Measurements from ENCODE around the gene SELENOI. TPM values are rescaled to one million over a fixed set of nuclear protein-coding genes. Genes with fewer than 3 reads are reported as not detected.
A peak's percentile ranks its signal among the peaks of the same experiment; 100 is the strongest.

The SELENOI gene
- total RNA-seq, 1 experiment from 2014 or later: 63.3 TPM

- no peaks in the 10 kb centered on the region for H3K4me1 ChIP-seq (ENCODE audit: control insufficient read depth in 1 of 2, insufficient read depth in 2 of 2, low read length in 2 of 2)
- H3K9me3 ChIP-seq (ENCODE audit: control insufficient read depth in 1 of 2, insufficient read depth in 1 of 2, low read depth in 1 of 2, low read length in 2 of 2): no peaks in the 10 kb centered on the region
- H3K27ac ChIP-seq (ENCODE audit: low read depth, low read length): no peak overlapping the region
- ChIA-PET CTCF (interaction anchor here (0.8 to 1.8 kb wide), 5 partner anchors 9 to 246 kb away, joined by 3 to 9 read pairs (median 5); no protein-coding TSS in a partner anchor), RAD21 (ENCODE audit: low non-redundant PET in 1 of 2, low total read pairs in 2 of 2, uncharacterized antibody in 2 of 2, unreplicated experiment in 2 of 2) (interaction anchor here in 1 of 2 experiments (1.3 kb wide), 1 partner anchor 151 kb away, joined by 5 read pairs; no protein-coding TSS in a partner anchor), POLR2A (interaction anchor here (1.5 kb wide), 1 partner anchor 29 kb away, joined by 7 read pairs; the partner anchor contains the start of gene SELENOI)
- no peak overlapping the region for H2AFZ ChIP-seq (ENCODE audit: low read depth, low read length, poor library complexity, severe bottlenecking)
- H3K27me3 ChIP-seq (ENCODE audit: insufficient read depth, low read length): peaks cover 3% of the 10 kb centered on the region; the same call in 1 of the 2 replicates
- no peaks in the 10 kb centered on the region for H4K20me1 ChIP-seq (ENCODE audit: insufficient read depth)
- ATAC-seq (peak; percentile 77), DNase-seq (ENCODE audit: low read depth, low spot score) (peak; percentile 15)
- no peak overlapping the region for H3K9ac ChIP-seq (ENCODE audit: low read length)
- intact Hi-C loops (cut with micrococcal nuclease): loop anchor here (1.0 kb wide), 1 partner anchor 153 kb away; no protein-coding TSS in a partner anchor
- H3K36me3 ChIP-seq (ENCODE audit: control insufficient read depth in 1 of 2, insufficient read depth in 2 of 2, low read length in 2 of 2): no peaks in the 10 kb centered on the region
- H3K4me2 ChIP-seq (ENCODE audit: low read length): no peak overlapping the region
- H3K9me2 ChIP-seq (ENCODE audit: insufficient read depth): no peaks in the 10 kb centered on the region
- TF ChIP-seq ZFX (IDR thresholded peaks at IDR 0.05) (no peak), CEBPB (IDR thresholded peaks at IDR 0.05; ENCODE audit: low read depth) (no peak), EZH2phosphoT487 (IDR thresholded peaks at IDR 0.05; ENCODE audit: borderline replicate concordance) (no peak), RAD21 (IDR thresholded peaks at IDR 0.05; ENCODE audit: low read depth) (peak; percentile 75), YY1 (IDR thresholded peaks at IDR 0.05; ENCODE audit: extremely low read depth, insufficient replicate concordance, low read depth, low read length) (no peak)
- TF ChIP-seq, protein P1, sequence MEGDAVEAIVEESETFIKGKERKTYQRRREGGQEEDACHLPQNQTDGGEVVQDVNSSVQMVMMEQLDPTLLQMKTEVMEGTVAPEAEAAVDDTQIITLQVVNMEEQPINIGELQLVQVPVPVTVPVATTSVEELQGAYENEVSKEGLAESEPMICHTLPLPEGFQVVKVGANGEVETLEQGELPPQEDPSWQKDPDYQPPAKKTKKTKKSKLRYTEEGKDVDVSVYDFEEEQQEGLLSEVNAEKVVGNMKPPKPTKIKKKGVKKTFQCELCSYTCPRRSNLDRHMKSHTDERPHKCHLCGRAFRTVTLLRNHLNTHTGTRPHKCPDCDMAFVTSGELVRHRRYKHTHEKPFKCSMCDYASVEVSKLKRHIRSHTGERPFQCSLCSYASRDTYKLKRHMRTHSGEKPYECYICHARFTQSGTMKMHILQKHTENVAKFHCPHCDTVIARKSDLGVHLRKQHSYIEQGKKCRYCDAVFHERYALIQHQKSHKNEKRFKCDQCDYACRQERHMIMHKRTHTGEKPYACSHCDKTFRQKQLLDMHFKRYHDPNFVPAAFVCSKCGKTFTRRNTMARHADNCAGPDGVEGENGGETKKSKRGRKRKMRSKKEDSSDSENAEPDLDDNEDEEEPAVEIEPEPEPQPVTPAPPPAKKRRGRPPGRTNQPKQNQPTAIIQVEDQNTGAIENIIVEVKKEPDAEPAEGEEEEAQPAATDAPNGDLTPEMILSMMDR (IDR thresholded peaks at IDR 0.05 in 2 of 3, conservative IDR thresholded peaks at IDR 0.05 in 1 of 3; ENCODE audit: borderline replicate concordance in 1 of 3, insufficient read depth in 1 of 3, low read depth in 2 of 3, low read length in 2 of 3): peak; percentile 49 to 79 (median 49)
- H3K79me2 ChIP-seq (ENCODE audit: insufficient read depth, low read length): no peaks in the 10 kb centered on the region
- H3K4me3 ChIP-seq (replicated peaks in 1 of 2; ENCODE audit: low read depth in 1 of 2, low read length in 2 of 2): no peak overlapping the region
- no TSS peak for BruUV-seq (replicated peaks)
Observed at GRCh38 chr2:26316041-26316440, 29.9 kb upstream of the SELENOI start.

DNA sequence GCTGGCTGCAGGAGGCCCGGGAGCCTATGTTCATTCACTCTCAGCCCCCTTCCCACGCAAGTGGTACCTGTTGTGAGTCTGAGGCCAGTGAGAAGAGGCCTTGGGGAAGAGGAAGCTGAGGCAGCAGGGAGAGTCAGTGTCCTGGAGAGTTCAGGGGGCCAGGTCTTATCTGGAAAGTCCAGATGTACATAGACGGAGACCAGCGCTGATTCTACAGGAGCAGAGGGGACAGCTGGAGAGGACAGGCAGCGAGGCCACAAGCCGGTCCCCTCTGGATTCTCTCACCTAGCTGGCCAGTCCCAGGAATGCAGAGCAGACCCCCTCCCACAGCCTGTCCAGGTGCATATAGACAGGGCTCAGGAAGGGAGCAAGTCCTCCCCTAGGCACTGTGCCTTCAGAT lies 29.1 kb upstream of the SELENOI start:
- no peak for ATAC-seq
- Histone ChIP-seq H3K4me2 (ENCODE audit: low read length) (no peak overlapping the region), H3K4me1 (ENCODE audit: control insufficient read depth in 1 of 2, insufficient read depth in 2 of 2, low read length in 2 of 2) (no peaks in the 10 kb centered on the region), H3K9me3 (ENCODE audit: control insufficient read depth in 1 of 2, insufficient read depth in 1 of 2, low read depth in 1 of 2, low read length in 2 of 2) (no peaks in the 10 kb centered on the region), H3K9ac (ENCODE audit: low read length) (no peak overlapping the region), H3K79me2 (ENCODE audit: insufficient read depth, low read length) (no peaks in the 10 kb centered on the region), H4K20me1 (ENCODE audit: insufficient read depth) (no peaks in the 10 kb centered on the region), H2AFZ (ENCODE audit: low read depth, low read length, poor library complexity, severe bottlenecking) (no peak overlapping the region), H3K36me3 (ENCODE audit: control insufficient read depth in 1 of 2, insufficient read depth in 2 of 2, low read length in 2 of 2) (no peaks in the 10 kb centered on the region), H3K27ac (ENCODE audit: low read depth, low read length) (no peak overlapping the region), H3K9me2 (ENCODE audit: insufficient read depth) (no peaks in the 10 kb centered on the region), H3K4me3 (replicated peaks in 1 of 2; ENCODE audit: low read depth in 1 of 2, low read length in 2 of 2) (no peak overlapping the region), H3K27me3 (ENCODE audit: insufficient read depth, low read length) (peaks cover 3% of the 10 kb centered on the region; the same call in 1 of the 2 replicates)
- ChIA-PET CTCF (interaction anchor here (0.8 to 1.8 kb wide), 3 partner anchors 10 to 150 kb away, joined by 3 to 6 read pairs (median 5); no protein-coding TSS in a partner anchor), RAD21 (ENCODE audit: low non-redundant PET in 1 of 2, low total read pairs in 2 of 2, uncharacterized antibody in 2 of 2, unreplicated experiment in 2 of 2) (interaction anchor here in 1 of 2 experiments (1.3 kb wide), 1 partner anchor 151 kb away, joined by 5 read pairs; no protein-coding TSS in a partner anchor), POLR2A (no interaction called here)
- BruUV-seq (replicated peaks): no TSS peak
- DNase-seq (ENCODE audit: low read depth, low spot score): no peak
- intact Hi-C loops (cut with micrococcal nuclease): loop anchor here (1.0 kb wide), 1 partner anchor 152 kb away; no protein-coding TSS in a partner anchor
- TF ChIP-seq ZFX (IDR thresholded peaks at IDR 0.05) (no peak), REST (IDR thresholded peaks at IDR 0.05; ENCODE audit: low read depth) (no peak), POLR2A (IDR thresholded peaks at IDR 0.05; ENCODE audit: borderline replicate concordance, extremely low read depth, insufficient read depth, insufficient read length) (no peak), CBX3 (IDR thresholded peaks at IDR 0.05; ENCODE audit: low read depth) (no peak), RAD21 (IDR thresholded peaks at IDR 0.05; ENCODE audit: low read depth) (no peak), YY1 (IDR thresholded peaks at IDR 0.05; ENCODE audit: extremely low read depth, insufficient replicate concordance, low read depth, low read length) (no peak), ATF3 (IDR thresholded peaks at IDR 0.05) (no peak), SP1 (IDR thresholded peaks at IDR 0.05; ENCODE audit: low read depth) (no peak), SIN3A (IDR thresholded peaks at IDR 0.05; ENCODE audit: low read depth) (no peak), FOSL1 (IDR thresholded peaks at IDR 0.05; ENCODE audit: low read depth) (no peak), JUND (IDR thresholded peaks at IDR 0.05) (no peak), SRF (IDR thresholded peaks at IDR 0.05; ENCODE audit: low read depth) (no peak)

Data from HCT116 (cell line).